T-helper 9 cell (primary cell): ENCODE results near the gene KRTAP10-10.
"Not testable (repeated sequence)": the region's sequence is repeated elsewhere in the genome, so short reads cannot be mapped to it uniquely, and the experiment has no call there.

Experiments used
- DNase-seq: peaks from one replicate; pipeline ENCODE4 v3.0.0-alpha.2; 2020

The KRTAP10-10 gene

GRCh38 chr21:44627181-44627822, 9.9 kb upstream of the KRTAP10-10 start:
- not testable (repeated sequence) for DNase-seq

- DNase-seq = not testable (repeated sequence)
Observed at GRCh38 chr21:44627831-44628233, 9.3 kb upstream of the KRTAP10-10 start.

- DNase-seq = no peak
Observed at GRCh38 chr21:44628707-44629391, 8.3 kb upstream of the KRTAP10-10 start.

DNA sequence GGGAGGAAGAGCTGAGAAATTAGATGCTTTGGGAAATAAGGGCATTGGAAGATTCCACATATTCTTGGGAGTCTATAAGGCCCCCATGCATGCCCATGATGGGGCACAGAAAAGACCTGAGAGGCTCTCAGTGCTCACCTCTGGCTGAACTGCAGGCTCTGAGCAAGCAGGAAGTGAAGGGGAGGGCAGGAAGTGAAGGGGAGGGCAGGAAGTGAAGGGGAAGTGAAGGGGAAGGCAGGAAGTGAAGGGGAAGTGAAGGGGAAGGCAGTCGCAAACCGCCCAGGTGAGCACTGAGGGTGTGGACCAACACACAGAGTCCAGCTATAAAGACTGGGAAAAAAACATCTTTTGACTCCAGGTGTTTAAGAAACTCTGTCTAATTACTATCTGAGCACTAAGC, 6.7 kb upstream of the KRTAP10-10 start:
- DNase-seq = no peak

DNA sequence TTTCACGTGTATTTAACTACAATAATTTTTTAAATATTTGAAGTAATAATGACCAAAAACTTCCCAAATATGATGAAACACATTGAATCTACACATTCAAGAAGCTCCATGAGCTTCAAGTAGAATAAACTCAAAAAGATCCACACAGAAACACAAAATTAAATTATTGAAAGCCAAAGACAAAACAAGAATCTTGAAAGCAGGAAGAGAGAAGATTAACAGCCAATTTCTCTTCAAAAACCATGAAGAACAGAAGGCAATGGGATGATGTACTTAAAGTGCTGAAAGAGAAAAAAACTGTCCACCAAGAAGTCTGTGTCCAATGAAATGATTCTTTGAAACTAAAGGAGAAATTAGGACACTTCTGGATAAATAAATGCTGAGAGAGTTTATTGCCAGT, 5.1 kb upstream of the KRTAP10-10 start:
- DNase-seq = no peak

- no peak for DNase-seq
Observed at GRCh38 chr21:44636209-44637017, 743 bp upstream of the KRTAP10-10 start.

DNA sequence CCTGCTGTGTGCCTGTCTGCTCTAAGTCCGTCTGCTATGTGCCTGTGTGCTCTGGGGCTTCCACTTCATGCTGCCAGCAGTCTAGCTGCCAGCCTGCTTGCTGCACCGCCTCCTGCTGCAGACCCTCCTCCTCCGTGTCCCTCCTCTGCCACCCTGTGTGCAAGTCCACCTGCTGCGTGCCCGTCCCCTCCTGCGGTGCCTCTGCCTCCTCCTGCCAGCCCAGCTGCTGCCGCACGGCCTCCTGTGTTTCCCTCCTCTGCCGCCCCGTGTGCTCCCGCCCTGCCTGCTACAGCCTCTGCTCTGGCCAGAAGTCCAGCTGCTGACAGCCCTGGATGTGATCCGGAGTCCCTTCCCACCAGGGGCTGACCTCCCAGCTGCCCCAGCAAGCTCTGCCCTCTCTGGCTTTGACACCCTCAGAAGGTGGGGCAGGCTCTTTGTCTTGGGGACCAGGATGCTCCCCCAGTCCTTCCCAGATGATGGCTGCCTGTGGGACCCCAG, 744 bp downstream of the KRTAP10-10 start:
- DNase-seq = not testable (repeated sequence)

DNA sequence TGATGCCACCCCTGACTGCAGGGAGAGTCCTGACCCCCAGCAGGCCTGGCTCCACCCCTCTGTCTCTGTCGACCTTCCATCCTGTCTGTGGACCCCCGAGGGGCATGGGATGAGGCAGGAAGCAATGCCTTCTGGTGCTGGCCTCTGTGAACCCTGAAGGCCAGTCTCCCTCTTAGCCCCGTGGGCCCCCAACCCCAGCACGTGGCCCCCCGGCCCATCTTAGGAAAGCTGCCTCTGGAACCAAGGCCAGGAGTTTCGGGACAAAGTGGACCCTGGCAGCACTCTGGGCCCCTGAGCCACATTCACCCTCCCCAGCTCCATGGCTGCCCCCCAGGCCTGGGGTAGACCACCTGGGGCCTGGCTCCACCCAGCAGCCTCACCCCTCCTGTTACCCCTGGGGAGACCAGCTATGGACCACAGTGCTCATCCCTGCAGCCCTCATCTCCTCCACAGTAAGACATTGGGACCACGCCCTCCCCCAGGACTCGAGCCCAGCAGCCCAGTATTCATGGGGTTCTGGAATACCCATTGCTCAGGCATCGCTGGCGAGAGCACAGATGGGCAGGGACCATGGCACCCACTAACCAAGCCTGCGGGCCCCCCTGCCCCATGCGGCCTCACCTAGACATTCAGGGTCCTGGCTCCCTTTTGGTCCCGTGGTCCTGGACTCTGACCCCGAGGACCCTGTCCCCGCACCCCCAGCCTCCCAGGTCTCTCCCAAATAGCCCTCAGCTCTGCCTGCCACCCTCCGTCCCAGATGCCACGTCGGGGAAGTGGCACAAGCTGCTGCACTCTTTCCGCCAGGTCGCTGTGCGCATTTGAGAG, 1.6 kb downstream of the KRTAP10-10 start:
- DNase-seq = not testable (repeated sequence)

DNA sequence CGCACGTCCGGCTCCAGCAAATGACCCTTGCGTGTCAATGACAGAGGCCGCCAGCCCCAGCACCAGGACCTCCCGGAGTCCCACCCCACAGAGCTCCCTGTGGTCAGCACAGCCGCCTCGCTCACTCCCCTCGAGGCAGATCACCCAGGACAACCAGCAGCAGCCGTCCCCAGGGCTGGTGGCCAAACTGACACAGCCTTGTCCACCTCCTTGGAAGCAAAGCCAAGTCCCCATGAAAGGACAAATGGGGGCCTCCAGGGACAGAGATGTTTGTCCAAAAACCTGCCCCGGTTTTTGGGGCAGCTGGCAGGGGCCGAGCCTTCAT, 2.1 kb downstream of the KRTAP10-10 start:
- DNase-seq = no peak

GRCh38 chr21:44640761-44641160, 3.6 kb downstream of the KRTAP10-10 start:
- DNase-seq = no peak

DNA sequence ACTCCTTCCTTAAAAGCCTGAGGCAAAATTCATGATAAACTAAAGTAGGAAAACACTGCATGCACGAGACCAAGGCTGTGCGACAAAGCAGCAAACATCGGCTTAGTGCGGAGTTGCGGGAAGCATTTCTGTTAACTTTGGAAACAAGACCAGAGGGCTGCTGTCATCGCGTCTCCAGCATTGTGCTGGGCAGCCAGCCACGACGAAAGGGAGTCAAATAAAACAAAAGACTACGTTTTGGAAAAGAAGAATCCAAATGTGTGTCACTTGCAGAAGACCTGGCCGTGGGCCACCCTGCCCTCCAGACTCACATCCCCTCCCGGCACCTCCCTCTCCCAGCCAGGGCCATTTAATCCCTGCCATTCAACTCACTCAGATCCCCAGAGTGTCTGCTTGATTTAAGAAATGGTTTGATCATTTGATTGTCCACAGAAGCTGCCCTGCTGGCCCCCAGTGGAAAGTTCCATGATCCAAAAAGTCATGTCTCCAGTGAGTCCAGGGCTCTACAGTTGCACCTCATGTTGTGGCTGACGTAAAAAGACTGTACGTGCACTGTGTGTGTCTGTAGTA, 6.7 kb downstream of the KRTAP10-10 start:
- no peak for DNase-seq

DNA sequence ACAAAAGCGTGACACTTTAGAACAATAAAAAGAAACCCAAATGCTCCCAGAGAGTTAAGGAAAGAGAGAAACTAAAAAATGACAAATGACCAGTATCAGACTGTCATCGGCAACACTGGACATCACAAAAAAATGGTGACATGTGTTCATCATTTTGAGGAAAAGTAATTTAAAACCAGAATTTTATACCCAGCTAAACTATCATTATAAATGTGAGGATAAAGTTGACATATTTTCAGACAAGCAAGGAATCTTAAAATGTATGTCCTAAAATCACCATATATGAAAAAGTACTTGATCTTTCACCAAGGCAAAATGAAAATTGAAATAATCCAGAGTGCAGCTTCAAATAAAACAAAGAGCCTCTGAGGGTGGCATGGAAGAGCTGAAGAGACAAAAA, 7.7 kb downstream of the KRTAP10-10 start:
- DNase-seq = no peak

DNA sequence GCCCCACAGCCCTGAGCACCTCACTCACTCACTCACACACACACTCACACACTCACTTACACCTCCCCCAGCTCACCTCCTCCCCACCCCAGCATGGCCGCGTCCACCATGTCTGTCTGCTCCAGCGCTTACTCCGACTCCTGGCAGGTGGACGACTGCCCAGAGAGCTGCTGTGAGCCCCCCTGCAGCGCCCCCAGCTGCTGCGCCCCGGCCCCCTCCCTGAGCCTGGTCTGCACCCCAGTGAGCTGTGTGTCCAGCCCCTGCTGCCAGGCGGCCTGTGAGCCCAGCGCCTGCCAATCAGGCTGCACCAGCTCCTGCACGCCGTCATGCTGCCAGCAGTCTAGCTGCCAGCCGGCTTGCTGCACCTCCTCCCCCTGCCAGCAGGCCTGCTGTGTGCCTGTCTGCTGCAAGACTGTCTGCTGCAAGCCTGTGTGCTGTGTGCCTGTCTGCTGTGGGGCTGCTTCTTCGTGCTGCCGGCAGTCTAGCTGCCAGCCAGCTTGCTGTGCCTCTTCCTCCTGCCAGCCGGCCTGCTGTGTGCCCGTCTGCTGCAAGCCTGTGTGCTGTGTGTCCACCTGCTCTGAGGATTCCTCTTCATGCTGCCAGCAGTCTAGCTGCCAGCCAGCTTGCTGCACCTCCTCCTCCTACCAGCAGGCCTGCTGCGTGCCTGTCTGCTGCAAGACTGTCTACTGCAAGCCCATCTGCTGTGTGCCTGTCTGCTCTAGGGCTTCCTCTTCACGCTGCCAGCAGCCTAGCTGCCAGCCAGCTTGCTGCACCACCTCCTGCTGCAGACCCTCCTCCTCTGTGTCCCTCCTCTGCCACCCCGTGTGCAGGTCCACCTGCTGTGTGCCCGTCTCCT, 9.4 kb downstream of the KRTAP10-10 start, which contains the start of gene KRTAP10-11:
TSS of gene KRTAP10-11 (plus strand) at position 49 of the 856 bp plus-strand sequence. CDS start at position 94, 45 bp downstream.
- DNase-seq = not testable (repeated sequence)

GRCh38 chr21:44647222-44647552, 10.0 kb downstream of the KRTAP10-10 start:
- no peak for DNase-seq

GRCh38 chr21:44648557-44649311, 11.6 kb downstream of the KRTAP10-10 start:
- DNase-seq = no peak

GRCh38 chr21:44649521-44650100, 12.5 kb downstream of the KRTAP10-10 start:
- DNase-seq = no peak

DNA sequence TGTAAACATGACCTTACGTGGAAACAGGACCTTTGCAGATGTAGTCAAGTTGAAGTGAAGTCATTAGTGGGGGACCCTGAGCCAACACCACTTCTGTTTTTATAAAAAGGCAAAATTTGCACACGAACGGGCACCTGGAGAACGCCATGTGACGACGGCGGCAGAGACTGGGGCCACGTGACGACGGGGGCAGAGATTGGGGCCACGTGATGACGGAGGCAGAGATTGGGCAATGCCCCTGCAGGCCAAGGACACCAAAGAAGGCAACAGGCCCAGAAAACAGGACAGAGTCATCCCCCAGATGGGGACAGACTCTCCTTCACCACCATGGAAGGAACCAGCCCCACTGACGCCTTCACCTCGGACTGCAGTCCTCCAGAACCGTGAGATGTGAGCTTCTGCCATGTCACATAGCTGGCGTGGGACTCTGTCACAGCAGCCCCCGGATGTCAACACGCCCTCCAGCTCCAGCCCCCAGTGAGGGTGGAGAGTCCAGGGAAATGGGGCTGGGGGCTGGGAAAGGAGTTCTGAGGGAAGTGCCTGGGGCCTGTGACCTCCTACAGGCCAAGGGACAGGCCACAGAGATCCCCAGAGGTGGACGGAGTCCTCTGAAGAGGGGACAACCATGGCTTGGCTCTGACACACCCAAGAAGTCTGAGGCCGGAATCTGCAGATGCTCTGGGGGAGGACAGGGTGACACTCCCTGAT, 13.3 kb downstream of the KRTAP10-10 start:
- DNase-seq = no peak

DNA sequence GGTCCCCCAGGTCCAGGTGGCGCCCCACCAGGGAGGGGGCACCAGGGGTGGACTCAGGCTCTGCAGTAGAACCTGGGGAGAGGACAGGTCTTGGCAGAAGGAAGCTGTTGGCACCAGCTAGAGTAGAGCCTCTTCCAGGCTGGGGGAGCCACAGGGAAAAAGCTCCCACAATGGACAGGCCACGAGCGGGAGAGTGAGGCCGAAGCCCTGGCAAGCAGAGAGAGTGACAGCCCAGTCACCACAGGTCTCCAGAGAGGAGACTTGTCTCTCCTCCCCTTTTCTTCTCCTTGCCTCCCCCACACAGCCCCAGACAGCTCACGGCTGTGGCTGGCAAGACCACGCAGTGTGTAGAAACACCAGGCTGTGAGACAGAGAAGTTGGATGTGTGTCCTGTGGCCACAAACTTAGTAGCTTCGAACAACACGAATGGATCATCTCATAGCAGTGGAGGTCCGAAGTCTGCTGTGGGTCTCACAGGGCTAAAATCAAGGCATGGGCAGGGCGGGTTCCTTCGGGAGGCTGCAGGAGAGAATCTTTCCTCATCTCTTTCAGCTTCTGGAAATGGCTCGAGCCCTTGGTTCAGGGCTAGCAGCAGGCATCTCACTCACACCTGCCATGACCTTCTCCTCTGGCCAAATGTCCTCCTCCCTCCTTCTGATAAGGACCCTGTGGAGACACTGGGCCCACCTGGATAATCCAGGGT, 14.0 kb downstream of the KRTAP10-10 start:
- no peak for DNase-seq

GRCh38 chr21:44653123-44653522, 16.0 kb downstream of the KRTAP10-10 start:
- no peak for DNase-seq
